ENCODE data around the gene OTP. TPM values are rescaled to one million over a fixed set of nuclear protein-coding genes. Genes with fewer than 3 reads are reported as not detected.
A peak's percentile ranks its signal among the peaks of the same experiment; 100 is the strongest.
"Not testable (repeated sequence)": the region's sequence is repeated elsewhere in the genome, so short reads cannot be mapped to it uniquely, and the experiment has no call there.

OTP gene
- total and polyA plus RNA-seq, 5 experiments from 2014 or later: not detected

- ATAC-seq (no peak), DNase-seq (no peak)
- Mint-ChIP-seq H3K9me3 (peaks cover 2 to 37% (median 17%) of the 10 kb centered on the region in 9 donors), H3K27me3 (peaks cover 48 to 86% (median 67%) of the 10 kb centered on the region in 5 donors), H3K4me3 (no peak overlapping the region), H3K27ac (peak overlapping the region in 1 of 10 donors; percentile 41), H3K4me1 (peaks cover 14 to 30% (median 22%) of the 10 kb centered on the region in 4 donors), H3K36me3 (peaks cover 1 to 26% (median 10%) of the 10 kb centered on the region in 3 donors)
- POLR2A ChIA-PET: interaction anchor here (0.9 kb wide), 1 partner anchor 9 kb away, joined by 3 read pairs; no protein-coding TSS in a partner anchor
These were observed 10.4 kb downstream of the OTP start for GRCh38 chr5:77627869-77628674.

- DNase-seq (no peak), ATAC-seq (no peak)
- no peaks in the 10 kb centered on the region for H3K36me3 Mint-ChIP-seq
- H3K9me3 Mint-ChIP-seq: peaks cover 0 to 14% (median 4%) of the 10 kb centered on the region in 9 donors
- peaks cover 38 to 86% (median 60%) of the 10 kb centered on the region in 5 donors for H3K27me3 Mint-ChIP-seq
- POLR2A ChIA-PET: interaction anchor here (1.1 kb wide), 1 partner anchor 19 kb away, joined by 3 read pairs; no protein-coding TSS in a partner anchor
- H3K4me1 Mint-ChIP-seq: no peaks in the 10 kb centered on the region
- H3K27ac Mint-ChIP-seq: no peak overlapping the region
- H3K4me3 Mint-ChIP-seq: no peak overlapping the region
These were observed 15.2 kb downstream of the OTP start for GRCh38 chr5:77623203-77623740.

- H3K27ac Mint-ChIP-seq: no peak overlapping the region
- H3K27me3 Mint-ChIP-seq: peaks cover 34 to 96% (median 54%) of the 10 kb centered on the region in 5 donors
- POLR2A ChIA-PET: no interaction called here
- H3K4me1 Mint-ChIP-seq: no peaks in the 10 kb centered on the region
- H3K4me3 Mint-ChIP-seq: no peak overlapping the region
- ATAC-seq (no peak), DNase-seq (no peak)
- H3K36me3 Mint-ChIP-seq: no peaks in the 10 kb centered on the region
- H3K9me3 Mint-ChIP-seq: peaks cover 0 to 8% (median 3%) of the 10 kb centered on the region in 9 donors
These were observed 17.1 kb downstream of the OTP start for GRCh38 chr5:77621440-77621839.

GRCh38 chr5:77620405-77620804 is 18.1 kb downstream of the OTP start:
- no peaks in the 10 kb centered on the region for H3K4me1 Mint-ChIP-seq
- peak in 1 of 2 donors; percentile 35 for ATAC-seq
- H3K9me3 Mint-ChIP-seq: peaks cover 0 to 3% (median 0%) of the 10 kb centered on the region in 9 donors
- DNase-seq: no peak
- POLR2A ChIA-PET: no interaction called here
- peaks cover 30 to 90% (median 49%) of the 10 kb centered on the region in 5 donors for H3K27me3 Mint-ChIP-seq
- H3K4me3 Mint-ChIP-seq: no peak overlapping the region
- H3K27ac Mint-ChIP-seq: no peak overlapping the region
- H3K36me3 Mint-ChIP-seq: no peaks in the 10 kb centered on the region

- Mint-ChIP-seq H3K4me1 (no peaks in the 10 kb centered on the region), H3K4me3 (no peak overlapping the region), H3K27ac (no peak overlapping the region), H3K9me3 (peaks cover 0 to 5% (median 0%) of the 10 kb centered on the region in 9 donors), H3K36me3 (no peaks in the 10 kb centered on the region), H3K27me3 (peaks cover 17 to 55% (median 34%) of the 10 kb centered on the region in 5 donors)
- no peak for DNase-seq
- ATAC-seq: no peak
- POLR2A ChIA-PET: no interaction called here
These were observed 21.6 kb downstream of the OTP start for GRCh38 chr5:77616920-77617319.

- H3K4me3 Mint-ChIP-seq, ATAC-seq, DNase-seq, H3K27ac Mint-ChIP-seq, POLR2A ChIA-PET, H3K36me3 Mint-ChIP-seq, H3K4me1 Mint-ChIP-seq: not testable (repeated sequence)
- Mint-ChIP-seq H3K27me3 (peaks cover 15 to 43% (median 31%) of the 10 kb centered on the region in 5 donors), H3K9me3 (peaks cover 0 to 15% (median 2%) of the 10 kb centered on the region in 9 donors)
These were observed 29.6 kb downstream of the OTP start for GRCh38 chr5:77608927-77609326.

- DNase-seq: no peak
- Mint-ChIP-seq H3K36me3 (peaks cover 0 to 9% (median 2%) of the 10 kb centered on the region in 3 donors), H3K4me3 (no peak overlapping the region), H3K9me3 (peaks cover 0 to 13% (median 2%) of the 10 kb centered on the region in 9 donors), H3K4me1 (no peaks in the 10 kb centered on the region), H3K27ac (no peak overlapping the region), H3K27me3 (peaks cover 19 to 53% (median 35%) of the 10 kb centered on the region in 5 donors)
- ATAC-seq: no peak
- POLR2A ChIA-PET: no interaction called here
These were observed 31.2 kb downstream of the OTP start for GRCh38 chr5:77607324-77607723.

GRCh38 chr5:77606279-77606678 is 32.2 kb downstream of the OTP start:
- Mint-ChIP-seq H3K4me3 (no peak overlapping the region), H3K27me3 (peaks cover 24 to 53% (median 38%) of the 10 kb centered on the region in 5 donors), H3K9me3 (peaks cover 0 to 12% (median 1%) of the 10 kb centered on the region in 9 donors), H3K4me1 (no peaks in the 10 kb centered on the region), H3K27ac (no peak overlapping the region), H3K36me3 (peaks cover 0 to 9% (median 2%) of the 10 kb centered on the region in 3 donors)
- DNase-seq (no peak), ATAC-seq (no peak)
- POLR2A ChIA-PET: no interaction called here

GRCh38 chr5:77599679-77600078 is 38.8 kb downstream of the OTP start:
- DNase-seq (no peak), ATAC-seq (no peak)
- H3K27ac Mint-ChIP-seq: no peak overlapping the region
- peaks cover 0 to 9% (median 2%) of the 10 kb centered on the region in 3 donors for H3K36me3 Mint-ChIP-seq
- H3K27me3 Mint-ChIP-seq: peaks cover 22 to 45% (median 28%) of the 10 kb centered on the region in 5 donors
- POLR2A ChIA-PET: no interaction called here
- peaks cover 0 to 7% (median 0%) of the 10 kb centered on the region in 9 donors for H3K9me3 Mint-ChIP-seq
- no peaks in the 10 kb centered on the region for H3K4me1 Mint-ChIP-seq
- H3K4me3 Mint-ChIP-seq: no peak overlapping the region

- POLR2A ChIA-PET: no interaction called here
- Mint-ChIP-seq H3K9me3 (peaks cover 0 to 23% (median 12%) of the 10 kb centered on the region in 9 donors), H3K4me1 (peaks cover 0 to 4% (median 0%) of the 10 kb centered on the region in 4 donors), H3K27me3 (peaks cover 16 to 51% (median 25%) of the 10 kb centered on the region in 5 donors), H3K36me3 (peaks cover 0 to 11% (median 2%) of the 10 kb centered on the region in 3 donors), H3K27ac (no peak overlapping the region), H3K4me3 (no peak overlapping the region)
- ATAC-seq (no peak), DNase-seq (peak in 1 of 10 donors; percentile 1)
These were observed 48.2 kb downstream of the OTP start for GRCh38 chr5:77590347-77590746.

GRCh38 chr5:77588175-77588574 is 50.3 kb downstream of the OTP start:
- POLR2A ChIA-PET: no interaction called here
- no peak for DNase-seq
- H3K36me3 Mint-ChIP-seq: peaks cover 0 to 11% (median 2%) of the 10 kb centered on the region in 3 donors
- ATAC-seq: no peak
- peaks cover 13 to 38% (median 24%) of the 10 kb centered on the region in 5 donors for H3K27me3 Mint-ChIP-seq
- peaks cover 0 to 4% (median 0%) of the 10 kb centered on the region in 4 donors for H3K4me1 Mint-ChIP-seq
- no peak overlapping the region for H3K4me3 Mint-ChIP-seq
- H3K27ac Mint-ChIP-seq: no peak overlapping the region
- peaks cover 0 to 28% (median 15%) of the 10 kb centered on the region in 9 donors for H3K9me3 Mint-ChIP-seq

GRCh38 chr5:77586101-77586500 is 52.4 kb downstream of the OTP start:
- DNase-seq (no peak), ATAC-seq (no peak)
- POLR2A ChIA-PET: no interaction called here
- Mint-ChIP-seq H3K4me1 (peaks cover 0 to 4% (median 0%) of the 10 kb centered on the region in 4 donors), H3K4me3 (no peak overlapping the region), H3K27me3 (peaks cover 8 to 36% (median 21%) of the 10 kb centered on the region in 5 donors), H3K36me3 (no peaks in the 10 kb centered on the region), H3K9me3 (peaks cover 0 to 22% (median 7%) of the 10 kb centered on the region in 9 donors), H3K27ac (no peak overlapping the region)

- H3K36me3 Mint-ChIP-seq, H3K4me3 Mint-ChIP-seq, ATAC-seq, H3K27ac Mint-ChIP-seq, POLR2A ChIA-PET, DNase-seq, H3K4me1 Mint-ChIP-seq: not testable (repeated sequence)
- H3K27me3 Mint-ChIP-seq: peaks cover 8 to 30% (median 15%) of the 10 kb centered on the region in 5 donors
- H3K9me3 Mint-ChIP-seq: peaks cover 0 to 29% (median 9%) of the 10 kb centered on the region in 9 donors
These were observed 56.4 kb downstream of the OTP start for GRCh38 chr5:77582143-77582542.

All from naive thymus-derived CD8-positive, alpha-beta T cell (primary cell).